GM18508 (cell line): Measurements from ENCODE around the gene NCR2.

Source experiments
- ATAC-seq: cut with Tn5 transposase; IDR thresholded peaks from one replicate; pipeline ENCODE4 v1.9.1; 2021; ENCODE audit warnings: moderate number of reproducible peaks; ENCODE audit not compliant: insufficient read depth, unreplicated experiment

Gene NCR2

DNA sequence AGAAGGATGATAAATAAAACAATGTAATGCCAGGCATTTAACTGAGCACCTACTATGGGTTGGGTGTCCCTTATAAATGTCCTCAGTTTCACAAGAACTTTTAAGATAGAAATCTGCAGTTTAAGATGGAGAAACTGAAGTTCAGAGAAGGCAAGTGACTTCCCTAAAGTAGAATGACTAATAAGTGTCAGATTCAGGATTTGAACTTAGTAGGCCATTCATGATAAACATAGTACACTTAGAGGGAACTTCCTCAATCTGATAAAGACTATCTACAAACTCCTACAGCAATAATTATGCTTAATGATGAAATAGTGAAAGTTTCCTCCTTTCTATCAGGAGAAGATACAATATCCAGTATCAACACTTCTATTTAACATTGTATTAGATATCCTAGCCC, 43.9 kb downstream of the NCR2 start:
- no peak for ATAC-seq

DNA sequence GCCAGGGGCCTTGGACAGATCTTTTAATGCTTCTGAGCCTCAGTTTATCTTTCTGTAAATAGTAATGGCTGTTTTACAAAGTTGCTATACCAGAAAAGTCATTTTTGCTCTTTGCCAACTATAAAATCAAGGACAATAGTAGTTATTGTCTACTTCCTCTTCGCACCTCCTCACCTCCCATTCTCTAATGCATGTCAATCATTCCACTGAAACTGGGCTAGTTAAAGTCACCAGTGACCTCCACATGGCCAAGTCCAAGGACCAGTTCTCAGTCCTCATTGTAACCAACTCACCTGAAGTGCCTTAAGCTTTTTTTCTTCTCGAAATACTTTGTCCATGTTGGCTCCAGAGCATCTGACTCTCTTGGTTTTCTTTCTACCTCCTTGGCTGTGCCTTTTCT, 51.2 kb downstream of the NCR2 start:
- no peak for ATAC-seq

- ATAC-seq: no peak
Measured at GRCh38 chr6:41392246-41392645, 56.8 kb downstream of the NCR2 start.

DNA sequence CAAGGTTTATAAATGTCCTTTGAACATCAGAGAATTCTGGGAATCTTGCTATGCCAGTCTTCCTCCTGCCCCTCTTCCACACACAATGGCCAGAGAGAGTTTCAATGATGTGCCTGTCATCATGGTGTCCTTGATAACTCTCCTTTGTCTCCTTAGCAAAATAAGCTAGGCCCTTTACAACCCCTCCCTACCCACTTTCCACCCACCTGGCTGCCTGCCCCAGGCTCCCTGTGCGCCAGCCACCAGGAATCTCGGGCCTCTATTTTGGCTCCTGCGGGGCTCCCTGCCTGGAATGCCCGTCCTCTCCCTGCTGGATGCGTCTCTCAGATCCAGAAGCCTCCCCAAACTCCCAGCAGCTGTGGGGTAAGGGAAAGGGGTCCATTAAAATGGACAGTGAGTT, 60.9 kb downstream of the NCR2 start:
- ATAC-seq: no peak

- no peak for ATAC-seq
Measured at GRCh38 chr6:41399424-41399823, 64.0 kb downstream of the NCR2 start.
